ENCODE measurements around the gene TRABD2B.

The TRABD2B gene

DNA sequence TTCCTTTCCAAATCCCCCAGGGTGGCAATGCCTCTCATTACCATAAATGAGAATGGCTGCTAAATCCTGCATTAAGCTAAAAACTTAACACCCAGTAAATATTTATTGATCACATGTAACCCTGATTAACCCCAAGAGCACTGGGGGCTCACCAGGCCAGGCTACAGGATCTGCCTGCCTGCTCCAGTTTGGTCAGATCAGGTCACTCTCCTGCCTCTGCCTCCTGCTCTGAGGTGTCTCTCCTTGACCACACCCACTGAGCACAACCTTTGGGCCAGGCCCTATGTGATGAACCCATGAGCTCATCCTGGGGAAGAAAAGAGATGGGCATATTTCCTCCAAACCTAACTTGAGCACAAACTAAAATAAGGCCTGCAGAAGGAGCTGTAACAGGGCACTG lies 93.5 kb downstream of the TRABD2B start:
- no peaks in the 10 kb centered on the region for H3K36me3 ChIP-seq (ENCODE audit: control insufficient read depth, insufficient read depth, low read length)
- no peak for DNase-seq (ENCODE audit: extremely low read depth, insufficient read length)
- no peak overlapping the region for H3K4me3 ChIP-seq (replicated peaks; ENCODE audit: low read depth, low read length)
- peaks cover 3% of the 10 kb centered on the region for H3K27me3 ChIP-seq (replicated peaks; ENCODE audit: control insufficient read depth, insufficient read depth, low read length)
- no peak for TF ChIP-seq CTCF (IDR thresholded peaks at IDR 0.05; ENCODE audit: insufficient read depth, low read length, poor library complexity, severe bottlenecking)

GRCh38 chr1:47901001-47901575 lies 96.1 kb downstream of the TRABD2B start:
- H3K36me3 ChIP-seq (ENCODE audit: control insufficient read depth, insufficient read depth, low read length) = no peaks in the 10 kb centered on the region
- DNase-seq (ENCODE audit: extremely low read depth, insufficient read length) = no peak
- no peak for TF ChIP-seq CTCF (IDR thresholded peaks at IDR 0.05; ENCODE audit: insufficient read depth, low read length, poor library complexity, severe bottlenecking)
- H3K27me3 ChIP-seq (replicated peaks; ENCODE audit: control insufficient read depth, insufficient read depth, low read length) = peaks cover 3% of the 10 kb centered on the region
- H3K4me3 ChIP-seq (replicated peaks; ENCODE audit: low read depth, low read length) = no peak overlapping the region

GRCh38 chr1:47898133-47898845 lies 98.9 kb downstream of the TRABD2B start:
- no peak for TF ChIP-seq CTCF (IDR thresholded peaks at IDR 0.05; ENCODE audit: insufficient read depth, low read length, poor library complexity, severe bottlenecking)
- no peak overlapping the region for H3K4me3 ChIP-seq (replicated peaks; ENCODE audit: low read depth, low read length)
- DNase-seq (ENCODE audit: extremely low read depth, insufficient read length) = no peak

GRCh38 chr1:47895279-47896125 lies 101.7 kb downstream of the TRABD2B start:
- DNase-seq (ENCODE audit: extremely low read depth, insufficient read length) = no peak
- no peak for TF ChIP-seq CTCF (IDR thresholded peaks at IDR 0.05; ENCODE audit: insufficient read depth, low read length, poor library complexity, severe bottlenecking)
- Histone ChIP-seq H3K27me3 (replicated peaks; ENCODE audit: control insufficient read depth, insufficient read depth, low read length) (no peaks in the 10 kb centered on the region; the same call in none of the 2 replicates), H3K36me3 (ENCODE audit: control insufficient read depth, insufficient read depth, low read length) (no peaks in the 10 kb centered on the region), H3K4me3 (replicated peaks; ENCODE audit: low read depth, low read length) (no peak overlapping the region)

More at GRCh38 chr1:47898133-47898845, 98.9 kb downstream of the TRABD2B start:
- no peaks in the 10 kb centered on the region for H3K36me3 ChIP-seq (ENCODE audit: control insufficient read depth, insufficient read depth, low read length)
- H3K27me3 ChIP-seq (replicated peaks; ENCODE audit: control insufficient read depth, insufficient read depth, low read length) = peaks cover 3% of the 10 kb centered on the region

DNA sequence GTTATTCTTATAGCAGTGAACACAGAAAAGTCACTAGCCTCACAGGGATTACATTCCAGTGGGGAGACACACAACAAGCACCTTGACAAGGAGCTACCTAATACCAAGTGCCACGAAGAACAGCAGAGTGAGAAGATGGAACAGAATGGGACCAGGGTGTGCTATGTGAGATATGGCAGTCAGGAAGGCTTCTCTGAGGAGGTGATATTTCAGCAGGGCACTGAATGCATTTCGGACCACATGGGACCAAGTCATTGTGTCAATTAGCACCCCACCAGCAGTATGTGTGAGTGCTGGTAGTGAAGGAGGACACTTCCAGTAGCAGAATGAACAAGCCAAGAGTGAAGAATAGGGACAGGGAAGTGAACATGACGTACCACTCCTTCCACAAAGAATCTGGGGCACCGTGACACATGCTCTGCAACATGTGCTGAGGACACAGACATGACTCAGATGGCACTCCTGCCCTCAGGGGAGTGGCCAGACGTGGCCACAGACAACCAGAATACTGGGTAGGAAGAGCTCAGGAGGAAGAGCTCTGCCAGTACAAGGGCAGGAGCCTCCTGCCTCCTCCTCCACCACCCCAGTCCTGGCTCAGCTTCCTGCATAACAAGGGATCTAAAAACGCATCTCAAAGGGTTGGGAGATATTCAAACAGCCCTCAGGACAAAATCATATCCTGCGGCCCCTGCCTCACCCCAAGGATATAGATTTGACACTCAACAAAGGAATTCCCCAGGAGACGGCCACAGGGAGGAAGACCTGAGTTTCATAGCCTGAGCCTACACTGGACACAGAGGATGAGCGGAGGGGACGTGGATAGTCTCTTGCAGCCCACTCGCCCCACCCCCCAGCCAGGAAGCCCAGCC lies 102.5 kb downstream of the TRABD2B start:
- Histone ChIP-seq H3K4me3 (replicated peaks; ENCODE audit: low read depth, low read length) (no peak overlapping the region), H3K36me3 (ENCODE audit: control insufficient read depth, insufficient read depth, low read length) (no peaks in the 10 kb centered on the region), H3K27me3 (replicated peaks; ENCODE audit: control insufficient read depth, insufficient read depth, low read length) (peaks cover 2% of the 10 kb centered on the region)
- DNase-seq (ENCODE audit: extremely low read depth, insufficient read length) = no peak
- TF ChIP-seq CTCF (IDR thresholded peaks at IDR 0.05; ENCODE audit: insufficient read depth, low read length, poor library complexity, severe bottlenecking) = no peak
